AG08396 (cell line): ENCODE results near the gene CUL2.
A peak's percentile ranks its signal among the peaks of the same experiment; 100 is the strongest.
"Not testable (repeated sequence)": the region's sequence is repeated elsewhere in the genome, so short reads cannot be mapped to it uniquely, and the experiment has no call there.

Experiments used
- DNase-seq: peaks from one replicate; pipeline ENCODE4 v3.0.0; 2012; ENCODE audit warnings: low spot score, mixed read lengths

Gene CUL2

DNA sequence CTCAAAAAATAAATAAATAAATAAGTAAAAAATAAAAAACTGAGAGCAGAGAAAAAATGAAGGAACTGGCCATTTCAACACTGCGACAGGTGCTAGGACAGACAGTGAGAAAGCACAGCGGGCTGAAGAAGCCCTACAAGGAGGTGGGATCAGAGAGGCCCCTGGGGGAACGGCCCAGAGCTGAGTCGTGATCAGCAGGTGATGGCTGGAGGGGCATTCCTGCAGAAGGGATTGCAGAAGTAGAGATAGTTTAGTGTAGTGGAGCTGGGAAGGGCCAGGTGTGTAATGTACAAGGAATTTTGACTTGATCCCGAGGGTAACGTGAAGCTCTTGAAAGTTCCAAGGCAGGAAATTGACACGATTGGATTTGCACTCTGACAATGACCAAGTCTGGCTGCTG, 112.1 kb downstream of the CUL2 start:
- DNase-seq, result no peak

DNA sequence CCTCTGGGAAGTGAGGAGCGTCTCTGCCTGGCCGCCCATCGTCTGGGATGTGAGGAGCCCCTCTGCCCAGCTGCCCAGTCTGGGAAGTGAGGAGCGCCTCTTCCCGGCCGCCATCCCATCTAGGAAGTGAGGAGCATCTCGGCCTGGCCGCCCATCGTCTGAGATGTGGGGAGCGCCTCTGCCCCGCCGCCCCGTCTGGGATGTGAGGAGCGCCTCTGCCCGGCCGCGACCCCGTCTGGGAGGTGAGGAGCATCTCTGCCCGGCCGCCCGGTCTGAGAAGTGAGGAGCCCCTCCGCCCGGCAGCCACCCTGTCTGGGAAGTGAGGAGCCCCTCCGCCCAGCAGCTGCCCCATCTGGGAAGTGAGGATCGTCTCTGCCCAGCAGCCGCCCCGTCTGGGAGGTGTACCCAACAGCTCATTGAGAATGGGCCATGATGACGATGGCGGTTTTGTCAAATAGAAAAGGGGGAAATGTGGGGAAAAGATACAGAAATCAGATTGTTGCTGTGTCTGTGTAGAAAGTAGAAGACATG, 113.7 kb downstream of the CUL2 start:
- not testable (repeated sequence) for DNase-seq

DNA sequence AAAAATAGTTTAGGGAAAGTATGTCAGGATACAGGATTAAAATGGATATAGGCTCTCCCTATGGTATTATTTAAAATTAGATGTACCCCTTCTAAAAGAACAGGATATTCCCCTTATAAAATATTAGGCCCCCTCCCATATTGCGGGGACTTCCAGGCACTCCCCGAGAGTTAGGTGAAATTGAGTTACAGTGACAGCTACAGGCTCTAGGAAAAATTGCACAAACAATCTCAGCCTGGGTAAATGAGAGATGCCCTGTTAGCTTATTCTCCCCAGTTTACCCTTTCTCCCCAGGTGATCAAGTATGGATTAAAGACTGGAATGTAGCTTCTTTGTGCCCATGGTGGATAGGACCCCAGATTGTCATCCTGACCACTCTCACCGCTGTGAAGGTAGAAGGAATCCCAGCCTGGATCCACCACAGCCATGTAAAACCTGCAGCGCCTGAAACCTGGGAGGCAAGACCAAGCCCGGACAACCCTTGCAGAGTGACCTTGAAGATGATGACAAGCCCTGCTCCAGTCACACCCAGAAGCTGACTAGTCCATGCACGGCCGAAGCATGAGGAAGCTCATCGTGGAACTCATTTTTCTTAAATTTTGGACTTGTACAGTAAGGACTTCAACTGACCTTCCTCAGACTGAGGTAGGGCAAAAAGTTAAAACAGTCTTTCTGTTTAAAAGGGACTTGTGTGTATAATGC, 115.6 kb downstream of the CUL2 start:
- not testable (repeated sequence) for DNase-seq

DNA sequence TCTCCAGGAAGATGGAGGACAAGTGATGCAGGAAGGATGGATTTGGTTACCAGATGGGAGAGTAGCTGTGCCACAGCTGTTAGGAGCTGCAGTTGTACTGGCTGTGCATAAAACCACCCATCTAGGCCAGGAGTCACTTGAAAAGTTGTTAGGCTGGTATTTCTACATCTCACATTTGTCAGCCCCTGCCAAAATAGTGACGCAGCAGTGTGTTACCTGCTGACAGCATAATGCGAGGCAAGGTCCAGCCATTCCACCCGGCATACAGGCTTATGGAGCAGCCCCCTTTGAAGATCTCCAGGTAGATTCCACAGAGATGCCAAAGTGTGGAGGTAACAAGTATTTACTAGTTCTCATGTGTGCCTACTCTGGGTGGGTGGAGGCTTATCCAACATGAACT, 116.4 kb downstream of the CUL2 start:
- not testable (repeated sequence) for DNase-seq

DNA sequence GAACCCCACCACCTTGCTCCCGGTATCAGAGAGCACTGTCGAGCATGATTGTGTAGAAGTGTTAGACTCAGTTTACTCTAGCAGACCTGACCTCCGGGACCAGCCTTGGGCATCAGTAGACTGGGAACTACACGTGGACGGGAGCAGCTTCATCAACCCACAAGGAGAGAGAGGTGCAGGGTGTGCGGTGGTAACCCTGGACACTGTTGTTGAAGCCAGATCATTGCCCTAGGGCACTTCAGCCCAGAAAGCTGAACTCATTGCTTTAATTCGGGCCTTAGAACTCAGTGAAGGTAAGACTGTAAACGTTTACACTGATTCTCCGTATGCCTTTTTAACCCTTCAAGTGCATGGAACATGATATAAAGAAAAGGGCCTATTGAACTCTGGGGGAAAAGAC, 117.0 kb downstream of the CUL2 start:
- not testable (repeated sequence) for DNase-seq

GRCh38 chr10:34972591-34972990, 117.5 kb downstream of the CUL2 start:
- not testable (repeated sequence) for DNase-seq

DNA sequence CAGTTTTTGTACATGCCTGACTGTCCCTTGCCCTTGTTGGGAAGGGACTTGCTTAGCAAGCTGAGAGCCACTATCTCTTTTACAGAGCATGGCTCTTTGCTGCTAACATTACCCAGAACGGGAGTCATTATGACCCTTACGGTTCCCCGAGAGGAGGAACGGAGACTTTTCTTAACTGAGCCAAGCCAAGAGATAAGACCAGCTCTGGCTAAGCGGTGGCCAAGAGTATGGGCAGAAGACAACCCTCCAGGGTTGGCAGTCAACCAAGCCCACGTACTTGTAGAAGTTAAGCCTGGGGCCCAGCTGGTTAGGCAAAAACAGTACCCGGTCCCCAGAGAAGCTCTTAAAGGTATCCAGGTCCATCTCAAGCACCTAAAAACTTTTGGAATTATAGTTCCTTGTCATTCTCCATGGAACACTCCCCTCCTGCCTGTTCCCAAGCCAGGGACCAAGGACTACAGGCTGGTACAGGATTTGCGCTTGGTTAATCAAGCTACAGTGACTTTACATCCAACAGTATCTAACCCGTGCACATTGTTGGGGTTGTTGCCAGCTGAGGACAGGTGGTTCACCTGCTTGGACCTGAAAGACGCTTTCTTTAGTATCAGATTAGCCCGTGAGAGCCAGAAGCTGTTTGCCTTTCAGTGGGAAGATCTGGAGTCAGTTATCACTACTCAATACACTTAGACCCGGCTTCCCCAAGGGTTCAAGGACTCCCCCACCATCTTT, 118.4 kb downstream of the CUL2 start:
- not testable (repeated sequence) for DNase-seq

DNA sequence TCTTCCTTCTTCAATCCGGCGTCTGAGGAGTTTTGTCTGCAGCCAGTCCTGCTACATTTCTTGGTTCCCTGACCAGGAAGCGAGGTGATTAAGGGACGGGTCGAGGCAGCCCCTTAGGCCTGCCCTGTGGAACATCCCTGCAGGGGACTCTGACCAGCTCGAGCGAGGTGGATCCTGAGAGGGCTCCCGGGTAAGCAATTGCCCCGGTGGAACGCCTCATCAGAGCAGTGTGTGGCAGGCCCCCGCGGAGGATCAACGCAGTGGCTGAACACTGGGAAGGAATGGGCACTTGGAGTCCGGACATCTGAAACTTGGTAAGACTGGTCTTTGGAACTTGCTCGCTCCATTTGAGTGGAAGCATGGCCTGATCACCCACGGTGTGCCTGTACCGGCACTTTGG, 121.0 kb downstream of the CUL2 start:
- no peak for DNase-seq

- peak; percentile 36 for DNase-seq
Observed at GRCh38 chr10:34967335-34967880, 122.7 kb downstream of the CUL2 start.

DNA sequence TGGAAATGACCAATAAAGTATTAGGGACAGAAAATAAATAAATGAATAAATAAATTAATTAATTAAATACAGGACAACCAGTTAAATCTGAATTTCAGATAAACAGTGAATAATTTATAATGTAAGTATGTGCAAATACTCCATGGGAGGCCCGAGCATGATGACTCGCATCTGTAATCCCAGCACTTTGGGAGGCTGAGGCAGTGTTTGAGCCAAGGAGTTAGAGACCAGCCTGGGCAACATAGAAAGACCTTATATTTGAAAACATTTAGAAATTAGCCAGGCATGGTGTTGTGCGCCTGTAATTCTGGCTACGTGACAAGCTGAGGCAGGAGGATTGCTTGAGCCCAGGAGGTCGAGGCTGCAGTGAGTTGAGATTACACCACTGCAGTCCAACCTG, 123.7 kb downstream of the CUL2 start:
- no peak for DNase-seq

GRCh38 chr10:34966040-34966439, 124.1 kb downstream of the CUL2 start:
- no peak for DNase-seq

DNA sequence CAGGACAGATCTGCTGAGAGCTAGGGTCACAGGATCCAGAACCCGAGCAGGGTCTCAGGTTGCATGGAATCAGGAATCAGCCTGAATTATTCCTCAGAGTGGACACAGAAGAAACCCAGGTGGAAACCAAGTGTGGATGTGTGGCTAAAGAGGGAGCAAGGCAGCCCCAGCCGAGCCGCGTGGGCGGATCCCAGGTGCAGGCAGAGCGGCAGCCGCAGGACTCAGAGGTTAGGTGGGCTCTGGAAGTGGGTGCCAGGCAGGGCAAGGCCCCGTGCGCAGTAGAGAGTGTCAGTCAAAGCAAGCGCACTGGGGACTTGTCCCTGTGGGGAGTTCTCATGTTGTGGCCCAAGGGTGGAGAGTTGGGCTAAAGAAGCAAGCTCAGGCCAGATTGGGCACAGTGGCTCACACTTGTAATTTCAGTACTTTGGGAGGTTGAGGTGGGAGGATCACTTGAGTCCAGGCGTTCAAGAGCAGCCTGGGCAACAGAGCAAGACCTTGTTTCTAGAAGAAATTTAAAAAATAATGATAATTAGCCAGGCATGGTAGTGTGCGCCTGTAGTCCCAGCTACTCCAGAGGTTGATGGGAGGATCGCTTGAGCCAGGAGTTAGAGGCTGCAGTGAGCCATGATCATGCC, 125.9 kb downstream of the CUL2 start:
- no peak for DNase-seq

DNA sequence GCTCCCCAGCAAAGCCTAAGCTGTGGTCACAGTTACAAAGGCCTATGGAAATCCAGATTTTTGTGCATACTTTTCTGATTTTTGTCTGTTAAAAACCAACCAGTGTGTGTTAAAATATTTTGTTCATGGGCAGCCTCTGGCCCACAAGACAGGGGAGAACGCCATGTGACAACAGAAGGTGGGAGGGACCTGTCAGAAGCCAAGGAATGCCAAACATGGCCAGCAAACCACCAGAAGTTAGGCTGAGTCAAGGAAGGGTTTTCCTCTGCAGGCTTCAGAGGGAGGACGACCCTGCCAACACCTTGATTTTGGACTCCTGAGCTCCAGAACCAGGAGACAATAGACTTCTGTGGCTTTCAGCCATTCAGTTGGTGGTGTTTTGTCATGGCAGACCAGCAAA, 127.3 kb downstream of the CUL2 start:
- no peak for DNase-seq

GRCh38 chr10:34960983-34961382, 129.2 kb downstream of the CUL2 start:
- no peak for DNase-seq

DNA sequence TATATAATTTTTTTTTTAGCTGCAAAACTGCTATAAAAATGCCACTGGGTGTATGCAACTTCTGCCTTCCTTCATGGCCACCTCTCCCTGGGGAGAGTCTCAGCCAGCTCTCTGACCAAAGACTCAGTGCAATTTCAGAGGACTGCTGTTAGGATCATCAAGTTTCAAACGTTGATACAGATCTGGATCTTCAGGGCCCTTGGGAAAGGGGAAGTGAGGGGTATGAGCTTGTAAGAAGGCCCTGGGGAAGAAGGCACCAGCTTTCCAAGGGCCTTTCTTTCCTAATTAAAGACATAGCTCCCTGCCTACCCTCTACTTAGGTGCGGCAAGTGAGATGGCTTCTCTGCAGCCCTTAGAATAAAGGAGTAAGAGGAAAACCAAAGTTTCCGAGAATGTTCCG, 130.4 kb downstream of the CUL2 start:
- DNase-seq, result no peak

GRCh38 chr10:34959321-34959720, 130.8 kb downstream of the CUL2 start:
- no peak for DNase-seq
